Thoracic aorta (tissue), 2 donors: ENCODE results near the gene ATRIP. TPM values are rescaled to one million over a fixed set of nuclear protein-coding genes. Genes with fewer than 3 reads are reported as not detected.

ENCODE experiments used
- ATAC-seq: fragments of 150-250 bp; one replicate; pipeline ENCODE4 v1.8.0; 2017; ENCODE audit warnings: low read depth; ENCODE audit not compliant: insufficient number of reproducible peaks, low FRiP score
- DNase-seq: peaks from one replicate; pipeline ENCODE4 v3.0.0-alpha.2; 2020; ENCODE audit warnings: low spot score
- H3K27ac ChIP-seq, 2 donors: fragments of 200-600 bp; sonication (generic); 1 replicate in 1 of 2; 2 replicates in 1 of 2; pipeline ENCODE4 v1.5.1; 2016; ENCODE audit warnings: mild to moderate bottlenecking in 2 of 2, moderate library complexity in 2 of 2
- H3K27me3 ChIP-seq: fragments of 200-600 bp; sonication (generic); replicated peaks from 2 replicates; pipeline ENCODE4 v1.6.0; 2016; ENCODE audit warnings: mild to moderate bottlenecking; ENCODE audit not compliant: insufficient read depth
- H3K36me3 ChIP-seq: fragments of 200-600 bp; sonication (generic); one replicate; pipeline ENCODE4 v1.5.1; 2016
- H3K4me1 ChIP-seq, 2 donors: fragments of 200-600 bp; sonication (generic); 1 replicate in 1 of 2; 2 replicates in 1 of 2; pipeline versions ENCODE4 v1.5.1 to v1.6.0; 2016; ENCODE audit warnings: low read depth in 2 of 2, mild to moderate bottlenecking in 1 of 2; ENCODE audit not compliant: control insufficient read depth in 1 of 2
- H3K4me3 ChIP-seq: fragments of 200-600 bp; sonication (generic); 2 replicates; pipeline ENCODE4 v1.5.1; 2016; ENCODE audit warnings: mild to moderate bottlenecking
- H3K9me3 ChIP-seq: fragments of 200-600 bp; sonication (generic); 2 replicates; pipeline ENCODE4 v1.5.1; 2016
- CTCF ChIP-seq: fragments of 200-600 bp; sonication (generic); IDR thresholded peaks from one replicate; pipeline ENCODE4 v1.5.1; 2019; ENCODE audit warnings: antibody characterized with exemption
- total RNA-seq, 2 donors: library from RNA; depleted of rRNA; stranded (reverse); fragments of >200 nt; gene quantifications; one replicate each; pipeline versions ENCODE4 v1.1.0 to v1.2.3, GENCODE V29; 2016

Gene ATRIP
- total RNA-seq, 2 donors from 2014 or later = 4.0 to 8.3 TPM

DNA sequence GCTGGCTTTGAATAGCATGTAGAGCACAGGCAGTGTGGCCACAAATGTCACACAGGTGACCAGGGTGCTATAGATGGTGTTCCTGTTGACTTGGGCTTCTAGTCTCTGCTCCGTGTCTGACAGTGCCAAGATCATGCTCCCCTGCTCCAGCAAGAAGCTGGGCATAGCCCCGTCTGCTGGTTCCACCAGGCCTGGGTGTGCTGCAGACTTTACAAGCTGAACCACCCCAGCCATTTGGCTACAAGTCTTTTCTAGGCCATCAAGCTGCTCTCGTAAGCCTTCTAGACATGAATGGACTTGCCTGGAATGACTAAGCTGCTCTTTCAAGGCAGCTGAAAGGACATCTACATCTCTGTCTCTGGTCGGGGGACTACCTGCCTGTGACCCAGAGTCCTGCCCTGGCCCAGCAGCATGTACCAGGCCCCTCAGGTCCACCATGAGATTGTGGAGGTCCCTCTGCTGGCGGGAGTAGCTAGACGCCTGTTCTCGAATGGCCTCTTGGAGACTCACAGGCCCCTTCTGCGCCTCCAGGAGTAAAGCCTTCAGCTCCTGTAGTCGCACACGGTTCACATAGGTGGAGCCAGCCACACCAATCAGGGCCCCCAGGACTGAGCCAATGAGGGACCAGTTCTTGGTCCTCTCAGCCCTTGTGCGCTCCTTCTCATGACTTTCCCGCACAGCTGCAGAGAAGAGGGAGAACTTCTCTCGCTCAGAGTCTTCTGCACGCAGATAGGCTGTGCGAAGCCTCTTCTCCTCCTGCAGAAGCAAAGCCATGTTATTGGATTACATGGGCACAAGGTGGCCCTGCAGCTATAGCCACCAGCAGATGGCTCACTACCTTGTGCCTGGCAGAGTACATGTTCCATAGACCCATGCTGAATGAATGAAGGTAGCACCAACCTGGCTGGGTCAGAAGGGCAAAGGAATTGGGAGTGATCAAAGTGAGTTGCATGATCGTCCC is 13.8 kb upstream of the ATRIP start:
- Histone ChIP-seq H3K27me3 (no peaks in the 10 kb centered on the region), H3K9me3 (no peaks in the 10 kb centered on the region), H3K4me1 (peaks cover 11 to 21% of the 10 kb centered on the region in 2 donors), H3K27ac (peak overlapping the region in 1 of 2 donors; percentile 0), H3K36me3 (no peaks in the 10 kb centered on the region), H3K4me3 (no peak overlapping the region)
- no peak for ATAC-seq
- DNase-seq = no peak
- TF ChIP-seq CTCF = no peak

DNA sequence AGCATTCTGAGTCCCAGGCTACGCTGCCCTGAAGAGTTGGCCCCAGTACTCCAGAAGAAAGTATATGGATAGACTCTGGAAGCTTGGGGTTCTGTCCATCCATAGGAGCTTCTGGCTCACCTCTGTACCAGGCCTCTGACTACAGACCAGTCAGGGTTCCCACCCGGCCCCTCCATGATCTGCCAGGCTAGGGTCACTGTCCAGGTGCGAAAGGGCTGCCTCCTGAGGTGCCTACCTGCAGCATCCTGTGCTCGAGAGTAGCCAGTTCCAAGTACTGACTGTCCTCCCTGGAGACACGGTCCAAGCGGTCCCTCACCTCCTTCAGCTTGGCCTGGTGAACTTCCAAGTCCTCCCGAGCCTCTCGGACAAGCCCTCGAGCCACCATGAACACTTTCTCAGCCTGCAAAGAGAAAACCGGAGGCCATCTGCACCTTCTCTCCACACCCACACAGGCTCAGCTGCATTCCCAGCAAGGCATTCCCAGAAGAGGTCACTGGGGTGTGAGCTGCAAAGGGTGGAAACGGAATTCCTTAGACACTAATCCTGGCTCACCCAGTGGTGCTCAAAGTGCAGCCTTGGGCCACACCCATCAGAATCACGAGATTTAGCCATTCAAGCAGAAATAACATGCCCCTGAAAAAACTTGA is 12.9 kb upstream of the ATRIP start:
- no peak for TF ChIP-seq CTCF
- ATAC-seq (no peak), DNase-seq (no peak)
- Histone ChIP-seq H3K36me3 (no peaks in the 10 kb centered on the region), H3K27ac (no peak overlapping the region), H3K4me1 (peaks cover 5 to 13% of the 10 kb centered on the region in 2 donors), H3K27me3 (no peaks in the 10 kb centered on the region), H3K4me3 (no peak overlapping the region), H3K9me3 (no peaks in the 10 kb centered on the region)

DNA sequence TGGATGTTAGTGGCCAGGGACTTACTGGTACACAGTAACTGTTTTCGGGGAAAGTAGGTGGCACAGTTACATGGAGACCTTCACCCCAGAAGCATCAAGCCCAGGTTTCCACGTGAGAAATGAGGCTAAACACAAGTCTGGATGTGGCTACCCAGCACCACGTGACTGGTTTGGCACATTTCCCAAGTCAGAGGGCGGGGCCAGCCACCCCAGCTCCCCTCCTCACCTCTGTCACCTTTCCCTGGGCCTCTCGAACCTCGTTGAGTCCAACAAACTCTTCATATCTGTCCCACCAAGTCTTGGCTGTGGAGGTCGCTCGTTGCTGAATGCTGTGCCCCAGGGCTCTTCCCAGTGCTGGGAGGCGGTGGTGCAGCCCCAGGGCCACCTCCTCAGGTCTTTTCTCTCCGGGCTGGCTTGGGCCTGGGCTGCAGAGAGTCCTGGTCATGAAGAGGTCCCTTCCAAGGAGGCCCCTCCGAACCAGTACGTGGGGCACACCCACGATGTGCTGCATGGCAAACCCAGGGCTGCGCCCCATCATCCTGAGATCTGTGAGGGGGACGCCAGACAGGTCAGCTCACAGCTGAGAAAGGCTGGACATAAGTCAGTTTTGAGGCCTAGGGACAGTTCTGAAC is 11.8 kb upstream of the ATRIP start:
- Histone ChIP-seq H3K4me1 (peaks cover 5 to 21% of the 10 kb centered on the region in 2 donors), H3K27me3 (no peaks in the 10 kb centered on the region)
- ATAC-seq = no peak

DNA sequence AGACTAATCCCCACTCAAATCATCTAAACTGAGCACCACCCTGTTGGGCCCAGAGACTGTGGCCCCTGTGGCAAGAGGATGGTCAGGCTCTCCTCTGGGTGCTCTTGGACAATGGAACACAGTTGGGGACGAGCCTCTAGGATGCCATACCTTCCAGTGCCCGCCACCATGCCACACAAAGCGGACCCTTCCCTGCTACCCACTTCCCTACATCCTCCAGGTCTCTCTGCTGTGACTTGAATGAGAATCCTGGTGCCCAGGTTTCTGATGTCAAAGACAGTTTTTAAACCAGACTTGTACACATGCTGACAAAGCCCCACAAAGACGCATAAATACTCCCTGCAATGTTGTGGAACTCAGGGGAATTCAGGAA is 11.3 kb upstream of the ATRIP start:
- Histone ChIP-seq H3K4me3 (no peak overlapping the region), H3K27me3 (no peaks in the 10 kb centered on the region), H3K9me3 (no peaks in the 10 kb centered on the region), H3K27ac (peak overlapping the region; percentile 14 to 16), H3K36me3 (no peaks in the 10 kb centered on the region), H3K4me1 (peaks cover 4 to 17% of the 10 kb centered on the region in 2 donors)
- no peak for TF ChIP-seq CTCF
- DNase-seq (no peak), ATAC-seq (no peak)

More for the DNA sequence above, 11.8 kb upstream of the ATRIP start:
- Histone ChIP-seq H3K27ac (peak overlapping the region; percentile 14 to 16), H3K9me3 (no peaks in the 10 kb centered on the region), H3K36me3 (no peaks in the 10 kb centered on the region), H3K4me3 (no peak overlapping the region)
- TF ChIP-seq CTCF = no peak
- DNase-seq = no peak
